ENCODE data around the gene MSGN1.

MSGN1 gene, protein sequence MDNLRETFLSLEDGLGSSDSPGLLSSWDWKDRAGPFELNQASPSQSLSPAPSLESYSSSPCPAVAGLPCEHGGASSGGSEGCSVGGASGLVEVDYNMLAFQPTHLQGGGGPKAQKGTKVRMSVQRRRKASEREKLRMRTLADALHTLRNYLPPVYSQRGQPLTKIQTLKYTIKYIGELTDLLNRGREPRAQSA

DNA sequence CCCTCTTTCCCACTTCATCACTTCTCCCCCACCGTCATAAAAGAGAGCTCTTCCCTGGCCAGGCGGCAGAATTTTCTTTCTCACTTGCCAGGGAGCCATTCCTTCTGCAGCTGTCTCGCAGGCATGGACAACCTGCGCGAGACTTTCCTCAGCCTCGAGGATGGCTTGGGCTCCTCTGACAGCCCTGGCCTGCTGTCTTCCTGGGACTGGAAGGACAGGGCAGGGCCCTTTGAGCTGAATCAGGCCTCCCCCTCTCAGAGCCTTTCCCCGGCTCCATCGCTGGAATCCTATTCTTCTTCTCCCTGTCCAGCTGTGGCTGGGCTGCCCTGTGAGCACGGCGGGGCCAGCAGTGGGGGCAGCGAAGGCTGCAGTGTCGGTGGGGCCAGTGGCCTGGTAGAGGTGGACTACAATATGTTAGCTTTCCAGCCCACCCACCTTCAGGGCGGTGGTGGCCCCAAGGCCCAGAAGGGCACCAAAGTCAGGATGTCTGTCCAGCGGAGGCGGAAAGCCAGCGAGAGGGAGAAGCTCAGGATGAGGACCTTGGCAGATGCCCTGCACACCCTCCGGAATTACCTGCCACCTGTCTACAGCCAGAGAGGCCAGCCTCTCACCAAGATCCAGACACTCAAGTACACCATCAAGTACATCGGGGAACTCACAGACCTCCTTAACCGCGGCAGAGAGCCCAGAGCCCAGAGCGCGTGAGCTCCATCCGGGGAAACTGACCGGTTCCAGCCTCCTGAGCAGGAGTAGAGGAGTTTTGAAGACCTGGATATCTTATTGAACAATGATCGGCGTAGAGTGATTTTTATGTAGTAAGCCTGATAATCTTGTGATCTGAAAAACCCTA lies at the start of gene MSGN1:
TSS of gene MSGN1 (plus strand) at position 65 of the 850 bp plus-strand sequence. CDS start at position 124, 59 bp downstream.
- no peak for DNase-seq

DNA sequence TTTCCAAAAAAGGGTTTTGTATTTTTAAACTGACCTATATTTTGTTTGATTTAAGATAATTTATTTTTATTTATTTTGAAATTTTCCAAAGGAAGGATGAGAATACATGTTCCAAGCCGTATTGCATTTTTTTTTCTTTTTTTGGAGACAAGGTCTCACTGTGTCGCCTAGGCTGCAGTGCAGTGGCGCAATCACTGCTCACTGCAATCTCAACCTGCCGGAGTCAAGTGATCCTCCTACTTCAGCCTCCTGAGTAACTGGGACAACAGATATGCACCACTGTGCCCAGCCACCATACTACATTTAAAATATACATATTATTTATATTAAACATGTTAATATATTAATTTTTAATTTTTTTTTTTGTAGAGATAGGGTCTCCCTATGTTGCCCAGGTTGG lies 47.4 kb upstream of the MSGN1 start:
- DNase-seq: no peak

- no peak for DNase-seq
Measured at GRCh38 chr2:17771956-17772355, 44.3 kb upstream of the MSGN1 start.

DNA sequence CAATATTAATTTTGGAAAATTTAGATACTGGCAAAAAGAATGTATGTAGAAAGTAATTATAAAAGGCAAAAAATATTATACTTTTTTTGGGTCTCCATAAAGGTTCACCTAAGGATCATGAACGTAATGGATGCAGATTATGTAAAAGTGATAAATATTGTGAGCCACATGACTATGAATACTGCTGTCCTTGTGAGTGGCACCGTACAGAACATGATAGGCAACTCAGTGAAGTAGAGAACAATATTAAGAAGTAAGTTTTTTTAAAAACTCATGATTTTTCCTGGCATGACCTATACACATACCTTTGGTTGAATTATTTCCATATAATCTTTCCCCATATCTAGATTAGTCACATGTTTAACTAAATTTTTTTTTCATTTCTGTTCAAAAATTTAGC lies 43.7 kb upstream of the MSGN1 start:
- no peak for DNase-seq

GRCh38 chr2:17780546-17780945 lies 35.7 kb upstream of the MSGN1 start:
- no peak for DNase-seq

DNA sequence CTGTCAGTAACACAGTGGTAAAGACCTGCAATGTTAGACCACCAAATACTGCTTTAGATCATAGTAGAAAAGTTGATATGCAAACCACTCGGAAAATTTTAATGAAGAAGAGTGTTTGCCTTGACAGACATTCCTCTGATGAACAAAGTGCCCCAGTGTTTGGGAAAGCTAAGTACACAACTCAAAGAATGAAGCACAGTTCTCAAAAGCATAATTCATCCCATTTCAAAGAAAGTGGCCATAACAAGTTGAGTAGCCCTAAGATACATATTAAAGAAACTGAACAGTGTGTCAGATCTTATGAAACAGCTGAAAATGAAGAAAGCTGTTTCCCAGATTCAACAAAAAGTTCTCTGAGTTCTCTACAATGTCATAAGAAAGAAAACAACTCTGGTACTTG lies 34.8 kb upstream of the MSGN1 start:
- no peak for DNase-seq

DNA sequence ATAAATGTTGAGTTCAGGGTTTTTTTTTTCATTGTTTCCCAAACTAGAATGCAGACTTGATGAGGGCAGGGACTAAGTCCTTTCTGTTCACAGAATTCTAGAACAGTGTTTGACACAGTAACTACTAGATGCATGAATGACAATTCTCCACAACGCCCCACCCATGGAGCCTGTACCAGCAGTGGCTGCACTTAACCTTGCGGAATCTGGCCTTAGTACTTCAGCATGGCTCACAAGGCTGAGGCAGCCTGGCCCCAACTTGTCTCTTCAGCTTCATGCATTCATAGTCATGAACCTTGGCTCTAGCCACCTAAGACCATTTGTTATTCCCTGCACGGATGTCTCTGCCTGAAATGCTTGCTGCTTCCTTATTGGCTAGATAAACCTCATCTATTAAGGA lies 29.5 kb upstream of the MSGN1 start:
- DNase-seq: no peak

DNA sequence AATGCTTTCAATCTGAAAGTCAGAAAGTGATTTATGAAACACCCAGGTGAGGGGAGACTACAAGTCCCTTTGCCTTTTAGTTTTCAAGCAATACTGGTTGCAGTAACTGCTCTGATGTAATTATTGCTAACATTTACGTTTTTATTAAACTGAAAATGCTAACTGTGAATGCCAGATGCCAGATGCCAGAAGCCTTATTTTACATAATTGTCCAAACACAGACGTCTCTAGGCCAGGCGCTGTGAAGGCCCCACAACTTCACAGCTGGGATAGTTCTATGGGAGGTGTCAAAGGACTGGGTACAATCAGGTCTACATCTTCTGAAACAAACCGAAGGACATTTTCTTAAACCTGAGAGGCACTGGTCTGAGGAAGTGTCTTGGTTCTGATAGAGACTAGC lies 27.5 kb upstream of the MSGN1 start:
- DNase-seq: no peak

GRCh38 chr2:17790536-17790935 lies 25.7 kb upstream of the MSGN1 start:
- no peak for DNase-seq

- DNase-seq: no peak
Measured at GRCh38 chr2:17791121-17791816, 25.0 kb upstream of the MSGN1 start.

DNA sequence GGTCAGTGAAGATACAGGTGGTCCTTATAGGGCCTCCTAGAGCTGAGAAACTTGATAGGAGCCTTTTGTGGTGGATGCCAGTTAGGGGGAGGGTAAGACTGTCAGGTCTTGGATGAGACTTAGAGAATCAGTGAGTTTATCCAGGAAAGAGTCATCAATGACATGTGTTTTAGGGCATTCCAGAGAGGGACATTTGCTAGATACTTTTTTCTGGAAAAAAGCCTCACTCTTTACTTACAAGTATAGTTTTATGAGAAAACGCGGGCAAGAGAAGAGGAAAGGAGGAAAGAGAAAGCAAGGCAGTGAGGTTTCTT lies 24.5 kb upstream of the MSGN1 start:
- no peak for DNase-seq

- DNase-seq: no peak
Measured at GRCh38 chr2:17792515-17792914, 23.7 kb upstream of the MSGN1 start.

GRCh38 chr2:17793296-17793695 lies 23.0 kb upstream of the MSGN1 start:
- no peak for DNase-seq

GRCh38 chr2:17793803-17794354 lies 22.4 kb upstream of the MSGN1 start:
- no peak for DNase-seq

- no peak for DNase-seq
Measured at GRCh38 chr2:17795309-17795708, 21.0 kb upstream of the MSGN1 start.

DNA sequence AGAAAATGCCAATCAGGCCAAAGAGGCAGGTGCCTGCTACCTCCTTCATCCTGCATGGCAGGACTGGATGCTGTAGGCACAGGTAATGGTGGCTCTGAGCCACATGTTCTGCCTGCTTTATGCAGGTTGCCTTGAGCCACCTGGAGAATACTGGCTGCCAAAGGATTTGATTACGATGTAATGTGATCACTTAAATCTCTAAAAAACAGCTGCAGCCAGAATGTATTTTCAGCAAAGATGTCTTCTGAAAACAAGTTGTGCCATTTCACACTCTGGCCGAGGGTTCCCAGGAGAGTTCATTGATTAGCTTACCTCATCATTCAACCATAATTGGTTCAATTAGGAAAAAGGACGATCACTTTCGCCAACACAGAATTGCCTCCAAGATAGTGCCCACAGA lies 17.9 kb upstream of the MSGN1 start:
- no peak for DNase-seq

DNA sequence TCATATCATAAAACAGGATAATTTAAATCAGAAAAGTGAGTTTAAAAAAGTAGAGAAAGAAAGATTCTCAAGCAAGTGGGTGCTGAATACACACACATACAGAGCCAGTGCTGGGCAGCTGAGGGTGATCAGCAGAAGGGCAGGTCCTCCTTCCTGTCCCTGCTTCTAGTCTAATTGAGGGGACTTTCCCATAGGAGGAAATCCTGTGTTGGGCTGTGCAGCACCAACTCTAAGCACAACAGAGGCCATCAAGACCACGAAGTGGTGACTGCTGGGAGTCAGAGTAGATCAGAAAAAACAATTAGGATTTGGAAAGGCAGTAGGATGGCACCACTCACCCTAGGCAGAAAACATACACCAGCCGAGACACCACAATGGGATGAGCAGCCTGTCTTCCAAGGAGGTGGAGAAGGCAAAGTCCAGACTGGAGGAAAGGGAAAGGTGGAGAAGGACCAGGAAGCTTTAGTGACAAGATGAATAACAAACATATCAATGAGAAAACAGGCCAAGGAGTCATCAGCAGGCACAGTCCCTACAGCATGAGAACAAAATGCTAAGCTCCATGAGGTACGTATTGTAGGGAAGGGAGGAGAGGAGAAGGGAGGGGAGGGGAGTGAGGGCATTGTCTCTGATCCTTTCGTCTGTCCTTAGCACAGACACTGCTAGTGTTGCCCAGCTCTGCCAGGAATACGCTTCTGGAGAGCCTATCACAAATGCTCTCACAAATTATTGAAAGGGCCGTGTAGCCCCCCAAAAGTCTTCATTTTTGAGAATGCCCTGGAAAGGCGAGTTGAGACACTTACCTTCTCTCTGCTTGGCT lies 16.7 kb upstream of the MSGN1 start:
- DNase-seq: no peak

DNA sequence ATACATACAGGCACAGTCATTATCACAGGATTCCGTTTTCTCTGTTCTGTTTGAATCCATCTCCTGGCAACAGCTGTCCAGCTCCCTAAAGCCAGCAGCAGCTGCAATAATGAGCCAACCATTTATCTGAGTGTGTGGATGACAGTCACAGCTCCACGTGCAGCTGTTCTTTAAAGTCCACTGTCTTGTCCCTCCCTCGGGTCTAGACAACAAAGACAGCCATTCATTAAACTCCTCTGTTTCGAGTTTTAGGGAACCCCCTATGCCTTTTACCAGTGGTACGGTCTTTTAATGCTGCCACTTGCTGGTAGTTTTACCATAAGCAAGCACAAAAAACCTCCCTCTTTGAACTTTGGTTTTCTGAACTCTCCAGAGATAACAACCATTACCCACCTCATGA lies 16.0 kb upstream of the MSGN1 start:
- no peak for DNase-seq

GRCh38 chr2:17800693-17801458 lies 15.4 kb upstream of the MSGN1 start:
- no peak for DNase-seq

GRCh38 chr2:17803497-17803896 lies 12.8 kb upstream of the MSGN1 start:
- DNase-seq: no peak

DNA sequence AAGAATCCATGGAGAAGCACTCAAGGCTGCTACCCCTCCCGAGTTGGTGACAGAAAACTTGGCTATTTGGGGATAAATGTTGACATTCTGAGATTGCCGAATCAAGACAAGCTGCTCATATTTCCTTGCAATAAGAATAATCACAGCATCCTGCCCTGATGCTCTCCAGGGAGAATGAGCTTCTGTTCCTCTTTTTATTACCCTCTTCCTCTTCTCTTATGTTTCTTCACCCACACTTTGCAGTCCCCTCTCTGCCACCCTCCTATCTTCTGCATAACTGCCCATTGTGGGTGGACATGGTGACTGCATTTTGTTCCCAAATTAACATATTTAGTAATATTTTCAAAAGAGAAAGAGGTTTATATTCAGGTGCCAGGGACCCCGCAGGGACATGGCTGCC lies 11.9 kb upstream of the MSGN1 start:
- DNase-seq: no peak

GRCh38 chr2:17805166-17805565 lies 11.1 kb upstream of the MSGN1 start:
- no peak for DNase-seq

All from activated CD8-positive, alpha-beta memory T cell treated with anti-CD3 and anti-CD28 coated beads, Interleukin-2, amount 50 U/mL, for 48 hours (primary cell).